ENCODE data around the gene ATXN7L1. TPM values are rescaled to one million over a fixed set of nuclear protein-coding genes. Genes with fewer than 3 reads are reported as not detected.
A peak's percentile ranks its signal among the peaks of the same experiment; 100 is the strongest.

ATXN7L1 gene
- total and polyA plus RNA-seq, 9 donors = 5.0 to 17.6 (median 11.4) TPM

DNA sequence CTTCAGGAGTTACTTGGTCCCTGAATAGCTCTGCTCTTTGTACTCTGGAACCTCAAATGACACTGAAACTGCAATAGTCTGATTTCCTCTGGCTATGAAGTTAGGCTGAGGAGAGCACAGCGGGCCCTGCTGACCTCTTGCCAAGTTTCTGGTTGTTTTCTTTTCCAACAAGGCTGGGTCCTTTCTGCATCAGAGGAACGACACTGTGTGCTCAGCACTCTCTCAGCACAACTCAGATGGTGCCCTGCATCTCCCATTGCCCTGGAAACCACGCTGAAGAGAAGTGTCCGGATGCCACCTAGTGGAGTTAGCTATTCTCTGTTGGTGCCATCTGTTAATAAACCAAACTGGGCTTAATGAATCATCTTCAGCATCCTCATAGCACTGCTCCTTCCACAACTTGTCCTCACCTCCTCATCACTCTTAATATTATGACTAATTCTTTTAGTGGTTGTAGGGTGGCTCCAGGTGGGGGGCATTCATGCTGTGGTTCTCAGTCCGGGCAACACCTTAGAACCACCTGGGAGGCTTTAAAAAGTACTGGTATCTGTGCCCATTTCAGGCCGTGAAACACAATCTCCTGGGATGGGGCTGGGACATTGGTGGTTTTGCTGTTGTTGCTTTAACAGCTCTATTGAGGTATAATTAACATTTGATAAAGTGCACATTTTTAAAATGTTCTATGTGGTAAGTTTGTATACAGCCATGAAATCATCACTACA lies 286.9 kb downstream of the ATXN7L1 start:
- Histone ChIP-seq H3K36me3 (no peaks in the 10 kb centered on the region), H3K27ac (no peak overlapping the region), H3K9me3 (no peaks in the 10 kb centered on the region), H3K4me3 (no peak overlapping the region), H3K4me1 (ENCODE audit: insufficient read depth) (no peaks in the 10 kb centered on the region), H3K27me3 (no peaks in the 10 kb centered on the region)
- WGBS, 3 donors = 22 to 31% (median 28%) methylated on average over 6 of the region's 6 CpGs
- peak; percentile 40 to 63 (median 48) for DNase-seq
- intact Hi-C loops (cut with DNase I) = no loop called here
- no peak for TF ChIP-seq POLR2A (IDR thresholded peaks at IDR 0.05)
- TF ChIP-seq, protein P1, sequence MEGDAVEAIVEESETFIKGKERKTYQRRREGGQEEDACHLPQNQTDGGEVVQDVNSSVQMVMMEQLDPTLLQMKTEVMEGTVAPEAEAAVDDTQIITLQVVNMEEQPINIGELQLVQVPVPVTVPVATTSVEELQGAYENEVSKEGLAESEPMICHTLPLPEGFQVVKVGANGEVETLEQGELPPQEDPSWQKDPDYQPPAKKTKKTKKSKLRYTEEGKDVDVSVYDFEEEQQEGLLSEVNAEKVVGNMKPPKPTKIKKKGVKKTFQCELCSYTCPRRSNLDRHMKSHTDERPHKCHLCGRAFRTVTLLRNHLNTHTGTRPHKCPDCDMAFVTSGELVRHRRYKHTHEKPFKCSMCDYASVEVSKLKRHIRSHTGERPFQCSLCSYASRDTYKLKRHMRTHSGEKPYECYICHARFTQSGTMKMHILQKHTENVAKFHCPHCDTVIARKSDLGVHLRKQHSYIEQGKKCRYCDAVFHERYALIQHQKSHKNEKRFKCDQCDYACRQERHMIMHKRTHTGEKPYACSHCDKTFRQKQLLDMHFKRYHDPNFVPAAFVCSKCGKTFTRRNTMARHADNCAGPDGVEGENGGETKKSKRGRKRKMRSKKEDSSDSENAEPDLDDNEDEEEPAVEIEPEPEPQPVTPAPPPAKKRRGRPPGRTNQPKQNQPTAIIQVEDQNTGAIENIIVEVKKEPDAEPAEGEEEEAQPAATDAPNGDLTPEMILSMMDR (IDR thresholded peaks at IDR 0.05) = peak in 1 of 3 donors; percentile 18

DNA sequence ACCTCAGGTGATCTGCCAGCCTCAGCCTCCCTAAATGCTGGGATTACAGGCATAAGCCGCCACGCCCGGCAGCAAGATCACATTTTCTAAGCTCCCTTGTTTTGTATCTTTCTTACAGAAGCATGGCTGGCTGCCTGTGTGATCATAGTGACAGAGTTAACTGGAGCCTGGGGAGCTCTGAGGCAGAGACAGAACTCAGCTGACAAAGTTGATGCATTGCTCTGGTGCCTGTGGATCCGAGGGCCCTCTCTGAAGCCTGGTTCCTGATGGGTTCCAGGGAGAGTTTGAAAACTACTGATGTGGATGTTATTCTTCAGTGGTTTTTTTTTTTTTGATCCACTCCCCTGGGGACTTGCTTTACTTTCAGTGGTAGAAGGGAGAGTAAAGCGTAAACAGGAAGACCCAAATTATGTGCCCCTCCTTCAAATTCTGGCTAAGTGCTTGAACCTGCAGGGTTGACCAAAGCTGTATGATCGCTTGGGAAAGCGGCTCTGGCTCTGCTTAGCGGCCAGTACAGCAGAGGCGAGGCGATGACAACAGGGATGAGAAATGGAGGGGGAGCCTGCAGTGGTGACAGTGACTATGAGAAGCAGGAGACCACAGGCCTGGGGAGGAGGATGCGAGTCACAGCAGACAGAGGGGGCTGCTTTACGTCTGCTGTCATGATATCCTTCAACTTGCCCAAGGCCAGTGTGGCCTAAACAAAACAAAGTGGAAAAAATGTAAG lies 288.3 kb downstream of the ATXN7L1 start:
- TF ChIP-seq EP300 (IDR thresholded peaks at IDR 0.05) = no peak
- TF ChIP-seq POLR2A (IDR thresholded peaks at IDR 0.05) = no peak
- TF ChIP-seq, protein P1 (IDR thresholded peaks at IDR 0.05) = no peak
- Histone ChIP-seq H3K27me3 (no peaks in the 10 kb centered on the region), H3K36me3 (no peaks in the 10 kb centered on the region), H3K9me3 (no peaks in the 10 kb centered on the region), H3K4me1 (ENCODE audit: insufficient read depth) (no peaks in the 10 kb centered on the region), H3K27ac (no peak overlapping the region), H3K4me3 (no peak overlapping the region)
- intact Hi-C loops (cut with DNase I) = no loop called here
- WGBS, 3 donors = 74 to 76% (median 74%) methylated on average over 12 of the region's 12 CpGs
- DNase-seq = no peak

DNA sequence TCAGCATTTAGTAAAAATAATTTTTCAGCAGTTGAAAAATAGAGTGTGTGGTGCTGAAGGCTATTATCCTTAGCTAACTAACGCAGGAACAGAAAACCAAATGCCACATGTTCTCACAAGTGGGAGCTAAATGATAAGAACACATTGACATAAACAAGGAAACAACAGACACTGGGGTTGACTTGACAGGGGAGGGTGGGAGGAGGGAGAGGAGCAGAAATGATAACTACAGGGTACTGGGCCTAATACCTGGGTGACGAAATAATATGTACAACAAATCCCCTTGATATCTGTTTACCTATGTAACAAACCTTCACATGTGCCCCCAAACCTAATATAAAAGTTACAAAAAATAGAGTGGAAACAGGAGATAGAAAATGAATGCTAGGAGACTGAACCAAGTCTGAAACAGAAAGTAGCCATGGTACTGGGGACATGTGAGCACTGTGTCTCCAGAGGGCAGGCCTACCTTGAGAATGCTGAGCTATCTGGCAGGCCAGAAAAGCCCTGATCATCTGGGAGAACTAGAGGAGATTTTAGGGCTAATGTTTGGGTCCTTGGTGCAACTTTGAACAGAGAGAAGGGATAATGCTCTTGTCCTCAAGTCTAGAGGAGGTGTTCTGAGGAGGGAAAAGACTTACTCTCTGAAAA lies 290.4 kb downstream of the ATXN7L1 start:
- WGBS, 3 donors = 72 to 89% (median 77%) methylated on average over 2 of the region's 2 CpGs
- no peak for TF ChIP-seq POLR2A (IDR thresholded peaks at IDR 0.05)
- TF ChIP-seq, protein P1 (IDR thresholded peaks at IDR 0.05) = no peak
- TF ChIP-seq EP300 (IDR thresholded peaks at IDR 0.05) = no peak
- H3K36me3 ChIP-seq = no peaks in the 10 kb centered on the region
- peaks cover 3% of the 10 kb centered on the region for H3K4me1 ChIP-seq (ENCODE audit: insufficient read depth)
- DNase-seq = no peak
- no peaks in the 10 kb centered on the region for H3K9me3 ChIP-seq
- no peak overlapping the region for H3K4me3 ChIP-seq
- no peak overlapping the region for H3K27ac ChIP-seq
- intact Hi-C loops (cut with DNase I) = no loop called here
- H3K27me3 ChIP-seq = no peaks in the 10 kb centered on the region

DNA sequence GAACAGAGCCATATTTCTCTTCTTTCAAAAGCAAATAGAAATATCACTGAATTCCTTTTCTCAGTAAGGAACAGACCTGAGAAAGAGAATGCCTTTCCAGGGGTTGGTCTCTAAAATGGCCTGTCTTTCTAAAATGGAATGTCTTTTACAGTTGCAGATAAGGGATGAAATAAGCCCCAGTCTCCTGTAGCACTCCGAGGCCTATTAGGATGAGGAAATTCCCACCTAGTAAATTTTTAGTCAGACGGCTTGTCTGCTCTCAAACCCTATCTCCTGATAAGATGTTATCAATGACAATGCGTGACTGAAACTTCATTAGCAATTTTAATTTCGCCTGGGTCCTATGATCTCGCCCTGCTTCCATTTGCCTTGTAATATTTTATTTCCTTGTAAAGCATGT lies 292.2 kb downstream of the ATXN7L1 start:
- Histone ChIP-seq H3K9me3 (no peaks in the 10 kb centered on the region), H3K36me3 (no peaks in the 10 kb centered on the region), H3K27ac (no peak overlapping the region), H3K4me3 (no peak overlapping the region), H3K4me1 (ENCODE audit: insufficient read depth) (peaks cover 3% of the 10 kb centered on the region), H3K27me3 (no peaks in the 10 kb centered on the region)
- TF ChIP-seq EP300 (IDR thresholded peaks at IDR 0.05) (no peak), POLR2A (IDR thresholded peaks at IDR 0.05) (no peak)
- TF ChIP-seq, protein P1 (IDR thresholded peaks at IDR 0.05) = no peak
- intact Hi-C loops (cut with DNase I) = no loop called here
- WGBS, 3 donors = 84 to 95% (median 89%) methylated on average over 5 of the region's 5 CpGs
- DNase-seq = no peak
